NCI-H1694 treated with DMSO at 0.1 percent for 48 hours (cell line): ENCODE measurements around the gene PPM1B.
"Not testable (repeated sequence)": the region's sequence is repeated elsewhere in the genome, so short reads cannot be mapped to it uniquely, and the experiment has no call there.

Source experiments
- DNase-seq: peaks from one replicate; lab custom pipeline; 2025; lab: John Stamatoyannopoulos, UW

PPM1B gene

GRCh38 chr2:44163777-44164176 is 4.9 kb upstream of the PPM1B start:
- DNase-seq = no peak

- no peak for DNase-seq
Observed at GRCh38 chr2:44164617-44165016, 4.1 kb upstream of the PPM1B start.

GRCh38 chr2:44166096-44166495 is 2.6 kb upstream of the PPM1B start:
- no peak for DNase-seq

- DNase-seq = no peak
Observed at GRCh38 chr2:44167311-44167907, 1.3 kb upstream of the PPM1B start.

GRCh38 chr2:44167908-44168680 is 581 bp upstream of the PPM1B start:
- peak; percentile 99 for DNase-seq

- DNase-seq = no peak
Observed at GRCh38 chr2:44169155-44169898, 652 bp downstream of the PPM1B start.

GRCh38 chr2:44170311-44170717 is 1.6 kb downstream of the PPM1B start:
- no peak for DNase-seq

GRCh38 chr2:44171018-44171417 is 2.3 kb downstream of the PPM1B start:
- no peak for DNase-seq

- not testable (repeated sequence) for DNase-seq
Observed at GRCh38 chr2:44171442-44171841, 2.8 kb downstream of the PPM1B start.

- no peak for DNase-seq
Observed at GRCh38 chr2:44172576-44172975, 3.9 kb downstream of the PPM1B start.

- no peak for DNase-seq
Observed at GRCh38 chr2:44178950-44179349, 10.3 kb downstream of the PPM1B start.

- DNase-seq = no peak
Observed at GRCh38 chr2:44181648-44182047, 13.0 kb downstream of the PPM1B start.

GRCh38 chr2:44184106-44184505 is 15.4 kb downstream of the PPM1B start:
- DNase-seq = no peak

GRCh38 chr2:44186810-44187209 is 18.1 kb downstream of the PPM1B start:
- DNase-seq = no peak

- DNase-seq = no peak
Observed at GRCh38 chr2:44187251-44187650, 18.6 kb downstream of the PPM1B start.

GRCh38 chr2:44188696-44189095 is 20.0 kb downstream of the PPM1B start:
- DNase-seq = no peak

- DNase-seq = no peak
Observed at GRCh38 chr2:44189104-44189503, 20.4 kb downstream of the PPM1B start.

- no peak for DNase-seq
Observed at GRCh38 chr2:44190526-44190925, 21.9 kb downstream of the PPM1B start.

- no peak for DNase-seq
Observed at GRCh38 chr2:44191739-44192138, 23.1 kb downstream of the PPM1B start.

- no peak for DNase-seq
Observed at GRCh38 chr2:44192646-44193045, 24.0 kb downstream of the PPM1B start.

- DNase-seq = no peak
Observed at GRCh38 chr2:44195714-44196113, 27.0 kb downstream of the PPM1B start.

- no peak for DNase-seq
Observed at GRCh38 chr2:44197816-44198215, 29.1 kb downstream of the PPM1B start.

- DNase-seq = no peak
Observed at GRCh38 chr2:44200011-44200410, 31.3 kb downstream of the PPM1B start.
